Raji (cell line): ENCODE data around the gene CAMK1D.

Source experiments
- POLR2A ChIP-seq: IDR thresholded peaks from 2 replicates; pipeline ENCODE4 v1.6.1; 2011; ENCODE audit warnings: low read depth, low read length, control low read depth; ENCODE audit not compliant: insufficient read depth

CAMK1D gene

DNA sequence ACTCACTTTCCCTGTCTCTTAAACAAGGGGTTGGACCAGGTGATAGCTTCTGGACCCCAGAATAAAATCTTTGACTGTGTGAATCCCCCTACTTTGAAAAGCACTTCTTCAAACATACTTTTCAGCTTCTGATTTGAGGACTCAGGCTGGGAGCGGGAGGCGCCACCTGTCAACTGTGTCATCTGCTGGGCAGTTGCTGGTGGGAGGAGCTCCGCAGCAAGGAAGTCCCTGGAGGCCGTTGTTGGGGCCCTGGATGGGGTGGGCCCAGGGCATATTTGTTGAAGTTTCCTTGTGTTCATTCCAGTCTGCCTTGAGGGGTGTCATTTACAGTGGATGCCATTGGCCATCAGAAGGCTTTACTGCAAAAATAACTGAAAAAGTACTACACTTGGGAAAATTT lies 454.4 kb downstream of the CAMK1D start:
- no peak for TF ChIP-seq POLR2A

DNA sequence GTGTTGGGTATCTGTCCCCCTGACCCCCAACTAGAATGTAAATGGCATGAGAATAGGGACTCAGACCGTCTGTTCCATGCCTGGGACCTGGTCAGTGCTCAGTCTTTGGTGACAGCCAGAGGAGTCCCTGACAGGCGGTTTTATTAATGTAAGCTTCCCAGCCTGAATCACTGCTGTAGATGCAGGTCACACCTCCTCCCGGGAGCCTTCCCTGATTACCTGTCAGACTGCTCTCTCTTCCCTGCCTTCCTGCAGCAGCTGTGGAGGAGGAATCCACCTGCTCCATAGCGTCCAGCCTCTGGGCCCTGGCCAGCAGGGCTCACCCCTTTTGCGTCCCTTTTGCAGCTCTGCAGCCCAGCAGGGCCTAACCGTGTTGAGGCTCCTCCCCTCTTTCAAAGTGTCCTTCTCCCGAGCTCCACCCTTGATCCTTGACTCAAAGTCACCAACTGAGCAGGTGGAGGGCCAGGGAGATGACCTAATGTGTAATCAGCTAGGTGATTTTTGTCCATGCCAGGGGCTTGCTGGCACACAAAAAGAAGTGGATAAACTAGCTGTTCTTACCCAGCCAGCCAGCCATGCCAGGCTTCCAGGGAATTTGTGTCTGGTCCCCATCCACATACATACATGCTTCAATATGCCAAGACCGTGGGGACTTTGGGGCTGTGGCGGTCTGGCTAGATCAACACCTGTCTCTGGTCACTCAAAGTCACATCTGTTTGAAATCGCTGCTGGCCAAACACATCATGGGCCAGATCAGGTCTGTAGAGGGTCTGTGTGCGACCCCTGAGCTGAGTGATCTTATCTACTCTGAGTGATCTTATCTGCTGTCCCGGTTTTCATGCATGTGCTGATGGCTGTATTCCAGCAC lies 457.1 kb downstream of the CAMK1D start:
- TF ChIP-seq POLR2A: no peak

DNA sequence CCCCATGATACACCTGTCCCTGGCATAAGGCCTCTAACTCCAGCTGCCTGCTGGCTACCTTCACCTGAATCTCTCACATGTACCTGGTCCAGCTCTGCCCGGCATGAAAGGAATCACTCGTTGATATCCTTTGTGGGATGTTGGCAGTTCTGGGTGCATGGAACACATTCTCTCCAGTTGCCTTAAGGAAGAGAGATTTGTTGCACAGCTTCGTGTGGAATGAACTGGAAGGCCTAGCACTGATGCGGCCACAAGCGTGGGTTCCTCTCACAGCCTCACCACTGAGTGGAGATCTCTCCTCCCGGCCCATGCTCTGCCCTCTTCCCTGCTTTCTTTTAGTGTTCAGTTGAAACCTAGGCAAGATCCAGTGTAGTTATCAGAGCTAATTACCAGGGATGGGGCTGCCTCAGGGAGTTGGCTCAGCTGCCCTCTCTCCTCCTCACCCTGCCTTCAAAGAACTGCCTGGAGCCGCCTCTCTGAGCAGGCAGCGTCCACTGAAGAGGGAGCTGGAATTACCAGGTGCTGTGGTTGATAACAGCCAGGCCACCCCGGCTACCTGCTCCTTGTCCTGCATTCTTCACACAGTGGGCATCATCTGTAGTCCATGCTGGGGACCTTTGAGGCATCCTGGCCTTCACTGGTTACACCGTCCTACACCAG lies 457.9 kb downstream of the CAMK1D start:
- TF ChIP-seq POLR2A: no peak

GRCh38 chr10:12808014-12808613 lies 458.8 kb downstream of the CAMK1D start:
- TF ChIP-seq POLR2A: no peak

DNA sequence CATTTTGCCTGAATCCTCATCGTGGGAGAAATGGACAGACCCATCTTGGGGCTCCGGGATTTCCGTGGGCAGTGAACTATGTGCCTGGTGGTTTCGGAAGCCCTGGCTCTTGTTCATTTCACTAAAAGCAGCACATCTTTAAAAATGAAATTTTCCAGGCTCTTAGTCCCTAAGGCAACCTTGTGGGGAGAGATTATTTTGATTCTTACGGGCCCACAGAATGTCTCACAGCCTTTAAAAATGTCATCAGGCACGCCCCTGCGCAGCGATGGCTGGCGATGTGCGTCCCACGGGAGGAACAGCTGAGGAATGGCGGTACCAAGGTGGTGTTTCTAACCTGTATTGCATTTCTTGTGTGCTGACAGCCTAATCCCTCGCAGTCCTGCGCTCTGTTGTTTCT lies 462.5 kb downstream of the CAMK1D start:
- TF ChIP-seq POLR2A: no peak

- no peak for TF ChIP-seq POLR2A
Observed at GRCh38 chr10:12812571-12812970, 463.2 kb downstream of the CAMK1D start.

DNA sequence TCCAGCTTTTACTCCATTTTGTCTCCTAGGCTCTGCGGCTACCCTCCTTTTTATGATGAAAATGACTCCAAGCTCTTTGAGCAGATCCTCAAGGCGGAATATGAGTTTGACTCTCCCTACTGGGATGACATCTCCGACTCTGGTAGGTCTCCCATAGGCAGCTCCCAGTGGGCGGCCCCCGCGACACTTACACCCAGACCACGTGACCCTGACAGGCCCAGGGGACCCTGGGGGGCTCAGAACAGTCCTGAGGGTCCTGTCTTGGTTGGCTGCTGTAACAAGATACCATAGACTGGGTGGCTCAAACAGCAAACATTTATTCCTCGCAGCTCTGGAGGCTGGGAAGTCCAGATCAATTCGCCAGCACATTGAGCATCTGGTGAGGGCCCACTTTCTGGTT lies 464.8 kb downstream of the CAMK1D start:
- TF ChIP-seq POLR2A: no peak

GRCh38 chr10:12819071-12819470 lies 469.7 kb downstream of the CAMK1D start:
- no peak for TF ChIP-seq POLR2A

DNA sequence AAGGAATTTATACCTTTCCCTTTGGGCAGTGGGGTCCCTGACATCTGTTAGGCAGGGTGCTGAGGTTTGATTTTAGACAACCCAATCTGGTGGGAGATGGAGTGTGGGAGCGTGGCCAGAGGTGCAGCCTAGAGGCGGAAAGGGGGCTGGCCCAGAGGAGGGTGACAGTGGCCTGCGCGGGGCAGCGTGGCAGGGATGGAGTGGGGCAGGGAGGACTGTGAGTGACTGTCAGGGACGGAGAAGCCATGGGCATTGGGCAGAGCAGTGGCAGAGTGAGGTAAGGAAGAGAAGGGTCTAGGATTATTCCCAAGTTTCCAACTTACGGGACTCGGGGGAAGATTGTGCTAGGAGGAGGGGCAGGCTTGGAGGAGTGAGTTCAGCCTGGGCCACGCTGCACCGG lies 470.3 kb downstream of the CAMK1D start:
- no peak for TF ChIP-seq POLR2A

- no peak for TF ChIP-seq POLR2A
Observed at GRCh38 chr10:12822126-12822892, 473.0 kb downstream of the CAMK1D start.

GRCh38 chr10:12822893-12823170 lies 473.5 kb downstream of the CAMK1D start:
- TF ChIP-seq POLR2A: no peak

- TF ChIP-seq POLR2A: no peak
Observed at GRCh38 chr10:12823328-12823727, 474.0 kb downstream of the CAMK1D start.

GRCh38 chr10:12825260-12825849 lies 476.0 kb downstream of the CAMK1D start:
- TF ChIP-seq POLR2A: no peak

- no peak for TF ChIP-seq POLR2A
Observed at GRCh38 chr10:12826800-12827372, 477.5 kb downstream of the CAMK1D start.

DNA sequence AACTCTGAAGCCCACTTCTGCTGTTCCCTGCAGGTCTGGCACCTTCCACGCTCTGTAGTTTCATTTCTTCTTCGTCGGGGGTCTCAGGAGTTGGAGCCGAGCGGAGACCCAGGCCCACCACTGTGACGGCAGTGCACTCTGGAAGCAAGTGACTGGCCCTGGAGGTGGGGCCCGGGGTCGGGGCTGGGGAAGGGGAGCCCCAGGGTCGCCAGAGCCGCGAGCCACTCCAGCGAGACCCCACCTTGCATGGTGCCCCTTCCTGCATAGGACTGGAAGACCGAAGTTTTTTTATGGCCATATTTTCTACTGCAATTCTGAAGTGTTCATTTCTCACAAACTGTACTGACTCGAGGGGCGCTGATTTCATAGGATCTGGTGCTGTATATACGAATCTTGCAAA lies 479.4 kb downstream of the CAMK1D start:
- no peak for TF ChIP-seq POLR2A

DNA sequence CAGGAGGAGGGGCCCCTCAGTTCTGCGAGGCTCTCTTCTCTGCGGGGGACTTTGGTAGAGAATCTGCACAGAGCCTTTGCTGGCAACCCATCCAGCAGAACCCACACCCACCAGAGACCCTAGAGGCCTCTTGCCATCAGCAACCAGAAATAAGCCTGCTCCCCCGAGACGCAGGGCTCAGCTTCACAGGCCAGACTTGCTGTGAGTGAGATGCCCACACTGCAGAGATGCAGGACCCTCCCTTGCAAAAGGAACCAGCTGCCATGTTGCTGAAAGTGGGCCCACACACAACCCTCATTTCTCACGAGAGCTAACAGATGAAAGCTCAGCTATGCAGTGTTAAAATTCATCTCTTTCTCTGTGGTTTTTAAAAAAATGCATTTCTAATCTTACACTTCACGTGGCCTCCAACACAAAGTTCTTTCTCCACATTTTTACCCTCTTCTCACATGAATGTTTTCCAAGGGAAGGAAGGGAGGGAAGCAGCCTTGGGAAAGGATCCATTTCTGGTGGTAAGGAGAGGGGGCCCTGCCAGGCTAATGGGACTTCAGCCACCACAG lies 480.6 kb downstream of the CAMK1D start:
- no peak for TF ChIP-seq POLR2A
